ENCODE data around the gene NDUFA8.

GRCh38 chr9:122188369-122188768, 28.8 kb upstream of the NDUFA8 start:
- TF ChIP-seq, protein P1, sequence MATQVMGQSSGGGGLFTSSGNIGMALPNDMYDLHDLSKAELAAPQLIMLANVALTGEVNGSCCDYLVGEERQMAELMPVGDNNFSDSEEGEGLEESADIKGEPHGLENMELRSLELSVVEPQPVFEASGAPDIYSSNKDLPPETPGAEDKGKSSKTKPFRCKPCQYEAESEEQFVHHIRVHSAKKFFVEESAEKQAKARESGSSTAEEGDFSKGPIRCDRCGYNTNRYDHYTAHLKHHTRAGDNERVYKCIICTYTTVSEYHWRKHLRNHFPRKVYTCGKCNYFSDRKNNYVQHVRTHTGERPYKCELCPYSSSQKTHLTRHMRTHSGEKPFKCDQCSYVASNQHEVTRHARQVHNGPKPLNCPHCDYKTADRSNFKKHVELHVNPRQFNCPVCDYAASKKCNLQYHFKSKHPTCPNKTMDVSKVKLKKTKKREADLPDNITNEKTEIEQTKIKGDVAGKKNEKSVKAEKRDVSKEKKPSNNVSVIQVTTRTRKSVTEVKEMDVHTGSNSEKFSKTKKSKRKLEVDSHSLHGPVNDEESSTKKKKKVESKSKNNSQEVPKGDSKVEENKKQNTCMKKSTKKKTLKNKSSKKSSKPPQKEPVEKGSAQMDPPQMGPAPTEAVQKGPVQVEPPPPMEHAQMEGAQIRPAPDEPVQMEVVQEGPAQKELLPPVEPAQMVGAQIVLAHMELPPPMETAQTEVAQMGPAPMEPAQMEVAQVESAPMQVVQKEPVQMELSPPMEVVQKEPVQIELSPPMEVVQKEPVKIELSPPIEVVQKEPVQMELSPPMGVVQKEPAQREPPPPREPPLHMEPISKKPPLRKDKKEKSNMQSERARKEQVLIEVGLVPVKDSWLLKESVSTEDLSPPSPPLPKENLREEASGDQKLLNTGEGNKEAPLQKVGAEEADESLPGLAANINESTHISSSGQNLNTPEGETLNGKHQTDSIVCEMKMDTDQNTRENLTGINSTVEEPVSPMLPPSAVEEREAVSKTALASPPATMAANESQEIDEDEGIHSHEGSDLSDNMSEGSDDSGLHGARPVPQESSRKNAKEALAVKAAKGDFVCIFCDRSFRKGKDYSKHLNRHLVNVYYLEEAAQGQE (IDR thresholded peaks at IDR 0.05; ENCODE audit: low read depth) = no peak
- TF ChIP-seq EP300 (IDR thresholded peaks at IDR 0.05; ENCODE audit: borderline replicate concordance) (no peak), USF1 (IDR thresholded peaks at IDR 0.05) (no peak), CEBPB (IDR thresholded peaks at IDR 0.05) (no peak), TEAD4 (IDR thresholded peaks at IDR 0.05) (no peak), FOXM1 (IDR thresholded peaks at IDR 0.05; ENCODE audit: borderline replicate concordance, low read depth) (no peak), RAD21 (IDR thresholded peaks at IDR 0.05; ENCODE audit: low read depth) (no peak), EGR1 (IDR thresholded peaks at IDR 0.05) (no peak), TAF1 (IDR thresholded peaks at IDR 0.05; ENCODE audit: low read depth) (no peak), MAX (IDR thresholded peaks at IDR 0.05) (no peak)

Measured in Ishikawa (cell line).